GM12801 (cell line): ENCODE data around the gene HOXB3.

Source experiments
- CTCF ChIP-seq: IDR thresholded peaks from one replicate; pipeline ENCODE4 v1.5.1; 2011; ENCODE audit warnings: control low read depth; ENCODE audit not compliant: insufficient read length; ENCODE audit errors: extremely low read depth

HOXB3 gene

GRCh38 chr17:48503747-48504146, 86.3 kb downstream of the HOXB3 start:
- TF ChIP-seq CTCF: no peak

- TF ChIP-seq CTCF: no peak
Observed at GRCh38 chr17:48502901-48503300, 87.1 kb downstream of the HOXB3 start.

GRCh38 chr17:48502312-48502711, 87.7 kb downstream of the HOXB3 start:
- TF ChIP-seq CTCF: no peak

GRCh38 chr17:48500435-48501426, 89.3 kb downstream of the HOXB3 start:
- TF ChIP-seq CTCF: no peak

GRCh38 chr17:48499735-48500434, 90.2 kb downstream of the HOXB3 start:
- TF ChIP-seq CTCF: no peak

GRCh38 chr17:48499248-48499647, 90.8 kb downstream of the HOXB3 start:
- no peak for TF ChIP-seq CTCF
